HTERT RPE-1 (cell line): Measurements from ENCODE around the gene WIPF2.
"Not testable (repeated sequence)": the region's sequence is repeated elsewhere in the genome, so short reads cannot be mapped to it uniquely, and the experiment has no call there.

ENCODE experiments used
- in situ Hi-C: fragments of 300-500 bp; cut with MboI; formaldehyde crosslinking; loops from 4 replicates; pipeline ENCODE4 v1.14.3; 2020; ENCODE audit warnings: low sequenced_read_pairs

WIPF2 gene

GRCh38 chr17:40191237-40192208 lies 27.6 kb upstream of the WIPF2 start:
- in situ Hi-C loops, result no loop called here

- in situ Hi-C loops, result no loop called here
These were observed 26.1 kb upstream of the WIPF2 start for GRCh38 chr17:40192961-40193360.

GRCh38 chr17:40194821-40195220 lies 24.3 kb upstream of the WIPF2 start:
- in situ Hi-C loops, result no loop called here

- in situ Hi-C loops, result no loop called here
These were observed 21.6 kb upstream of the WIPF2 start for GRCh38 chr17:40197550-40197949.

GRCh38 chr17:40197965-40198456 lies 21.1 kb upstream of the WIPF2 start:
- in situ Hi-C loops, result not testable (repeated sequence)

- in situ Hi-C loops, result no loop called here
These were observed 20.5 kb upstream of the WIPF2 start for GRCh38 chr17:40198576-40198975.

GRCh38 chr17:40203131-40203530 lies 16.0 kb upstream of the WIPF2 start:
- in situ Hi-C loops, result no loop called here

GRCh38 chr17:40206193-40206592 lies 12.9 kb upstream of the WIPF2 start:
- in situ Hi-C loops, result not testable (repeated sequence)

- in situ Hi-C loops, result no loop called here
These were observed 9.6 kb upstream of the WIPF2 start for GRCh38 chr17:40209404-40210093.

- in situ Hi-C loops, result not testable (repeated sequence)
These were observed 5.2 kb upstream of the WIPF2 start for GRCh38 chr17:40213914-40214313.

GRCh38 chr17:40218006-40218739 lies 931 bp upstream of the WIPF2 start:
- in situ Hi-C loops, result no loop called here

- in situ Hi-C loops, result no loop called here
These were observed 662 bp downstream of the WIPF2 start for GRCh38 chr17:40219594-40220338.

GRCh38 chr17:40224718-40225550 lies 5.8 kb downstream of the WIPF2 start:
- in situ Hi-C loops, result no loop called here

- in situ Hi-C loops, result not testable (repeated sequence)
These were observed 10.0 kb downstream of the WIPF2 start for GRCh38 chr17:40229146-40229545.

- in situ Hi-C loops, result no loop called here
These were observed 11.6 kb downstream of the WIPF2 start for GRCh38 chr17:40230670-40231069.

GRCh38 chr17:40231928-40232327 lies 12.8 kb downstream of the WIPF2 start:
- in situ Hi-C loops, result not testable (repeated sequence)

- in situ Hi-C loops, result no loop called here
These were observed 22.2 kb downstream of the WIPF2 start for GRCh38 chr17:40241252-40241834.

GRCh38 chr17:40242774-40243173 lies 23.7 kb downstream of the WIPF2 start:
- in situ Hi-C loops, result no loop called here

- in situ Hi-C loops, result no loop called here
These were observed 24.7 kb downstream of the WIPF2 start for GRCh38 chr17:40243761-40244160.
